IPS-15b (cell line): Measurements from ENCODE around the gene LRRC8A.
A peak's percentile ranks its signal among the peaks of the same experiment; 100 is the strongest.
"Not testable (repeated sequence)": the region's sequence is repeated elsewhere in the genome, so short reads cannot be mapped to it uniquely, and the experiment has no call there.

Experiments
- H3K27me3 ChIP-seq: one replicate; pipeline ENCODE4 v1.6.1; 2013; ENCODE audit warnings: low read length; ENCODE audit not compliant: control insufficient read depth, insufficient read depth
- H3K36me3 ChIP-seq: one replicate; pipeline ENCODE4 v1.6.1; 2013; ENCODE audit warnings: low read length; ENCODE audit not compliant: control insufficient read depth, insufficient read depth
- H3K4me1 ChIP-seq: one replicate; pipeline ENCODE4 v1.6.1; 2013; ENCODE audit warnings: mild to moderate bottlenecking, low read length; ENCODE audit not compliant: control insufficient read depth, insufficient read depth
- H3K4me3 ChIP-seq: one replicate; pipeline ENCODE4 v1.5.1; 2013; ENCODE audit warnings: low read depth, low read length
- H3K9ac ChIP-seq: one replicate; pipeline ENCODE4 v1.6.1; 2013; ENCODE audit warnings: low read depth, mild to moderate bottlenecking, low read length
- H3K9me3 ChIP-seq: one replicate; pipeline ENCODE4 v1.6.1; 2013; ENCODE audit warnings: mild to moderate bottlenecking, low read length; ENCODE audit not compliant: control insufficient read depth, insufficient read depth

The LRRC8A gene

GRCh38 chr9:128937310-128938165 is 55.6 kb downstream of the LRRC8A start:
- H3K9me3 ChIP-seq: no peaks in the 10 kb centered on the region
- no peak overlapping the region for H3K9ac ChIP-seq
- no peaks in the 10 kb centered on the region for H3K36me3 ChIP-seq
- no peaks in the 10 kb centered on the region for H3K4me1 ChIP-seq
- no peak overlapping the region for H3K4me3 ChIP-seq
- H3K27me3 ChIP-seq: no peaks in the 10 kb centered on the region

- Histone ChIP-seq H3K4me1 (no peaks in the 10 kb centered on the region), H3K9ac (no peak overlapping the region), H3K4me3 (no peak overlapping the region), H3K9me3 (no peaks in the 10 kb centered on the region), H3K36me3 (no peaks in the 10 kb centered on the region), H3K27me3 (no peaks in the 10 kb centered on the region)
Observed at GRCh38 chr9:128940271-128940921, 58.5 kb downstream of the LRRC8A start.

- Histone ChIP-seq H3K9ac (no peak overlapping the region), H3K4me3 (no peak overlapping the region), H3K36me3 (no peaks in the 10 kb centered on the region), H3K27me3 (no peaks in the 10 kb centered on the region), H3K9me3 (no peaks in the 10 kb centered on the region), H3K4me1 (no peaks in the 10 kb centered on the region)
Observed at GRCh38 chr9:128940946-128941755, 59.2 kb downstream of the LRRC8A start.

- peaks cover 2% of the 10 kb centered on the region for H3K4me1 ChIP-seq
- no peaks in the 10 kb centered on the region for H3K27me3 ChIP-seq
- H3K9me3 ChIP-seq: no peaks in the 10 kb centered on the region
- H3K4me3 ChIP-seq: no peak overlapping the region
- H3K9ac ChIP-seq: no peak overlapping the region
- no peaks in the 10 kb centered on the region for H3K36me3 ChIP-seq
Observed at GRCh38 chr9:128943832-128944620, 62.1 kb downstream of the LRRC8A start.

GRCh38 chr9:128944966-128945365 is 63.0 kb downstream of the LRRC8A start:
- H3K9me3 ChIP-seq, H3K4me1 ChIP-seq, H3K9ac ChIP-seq, H3K4me3 ChIP-seq, H3K36me3 ChIP-seq, H3K27me3 ChIP-seq: not testable (repeated sequence)

GRCh38 chr9:128945798-128946501 is 64.0 kb downstream of the LRRC8A start:
- Histone ChIP-seq H3K9me3 (no peaks in the 10 kb centered on the region), H3K36me3 (peaks cover 4% of the 10 kb centered on the region), H3K27me3 (no peaks in the 10 kb centered on the region), H3K4me3 (peak overlapping the region; percentile 92), H3K4me1 (peaks cover 2% of the 10 kb centered on the region), H3K9ac (no peak overlapping the region)

- no peaks in the 10 kb centered on the region for H3K9me3 ChIP-seq
- peaks cover 2% of the 10 kb centered on the region for H3K4me1 ChIP-seq
- peak overlapping the region; percentile 92 for H3K4me3 ChIP-seq
- peak overlapping the region; percentile 94 for H3K9ac ChIP-seq
- peaks cover 4% of the 10 kb centered on the region for H3K36me3 ChIP-seq
- no peaks in the 10 kb centered on the region for H3K27me3 ChIP-seq
Observed at GRCh38 chr9:128946571-128947276, 64.8 kb downstream of the LRRC8A start.

- Histone ChIP-seq H3K36me3 (peaks cover 4% of the 10 kb centered on the region), H3K4me1 (peaks cover 2% of the 10 kb centered on the region)
Observed at GRCh38 chr9:128947277-128947526, 65.3 kb downstream of the LRRC8A start.

GRCh38 chr9:128947527-128948301 is 65.8 kb downstream of the LRRC8A start, which contains the start of the genes DOLK and NUP188:
Gene DOLK (minus strand): TSS chr9:128947603. CDS start chr9:128947303, 300 bp downstream.
Gene NUP188 (plus strand): TSS chr9:128947699. CDS start chr9:128947720, 21 bp downstream.
- Histone ChIP-seq H3K9me3 (no peaks in the 10 kb centered on the region), H3K27me3 (no peaks in the 10 kb centered on the region), H3K4me3 (peak within 1 kb of the TSS; percentile 92), H3K9ac (peak within 1 kb of the TSS; percentile 94), H3K4me1 (peaks cover 2% of the 10 kb centered on the region), H3K36me3 (peaks cover 6% of the 10 kb centered on the region)

More at GRCh38 chr9:128947277-128947526, 65.3 kb downstream of the LRRC8A start:
- peak overlapping the region; percentile 92 for H3K4me3 ChIP-seq
- no peaks in the 10 kb centered on the region for H3K27me3 ChIP-seq
- H3K9ac ChIP-seq: peak overlapping the region; percentile 94
- H3K9me3 ChIP-seq: no peaks in the 10 kb centered on the region

- H3K9ac ChIP-seq, H3K27me3 ChIP-seq, H3K4me3 ChIP-seq, H3K4me1 ChIP-seq, H3K9me3 ChIP-seq: not testable (repeated sequence)
- peaks cover 17% of the 10 kb centered on the region for H3K36me3 ChIP-seq
Observed at GRCh38 chr9:128961403-128961802, 79.5 kb downstream of the LRRC8A start.
